ENCODE measurements around the gene PAX6. TPM values are rescaled to one million over a fixed set of nuclear protein-coding genes. Genes with fewer than 3 reads are reported as not detected.

PAX6 gene
- total and polyA plus RNA-seq, 2 of the 4 experiments (the other 2 are of a cell fraction) = not detected

- peaks cover 4% of the 10 kb centered on the region; the same call in 1 of the 2 replicates for H3K9me1 ChIP-seq (ENCODE audit: insufficient read depth, low read length)
- H3K4me1 ChIP-seq (ENCODE audit: control insufficient read depth, insufficient read depth, low read length) = peaks cover 2% of the 10 kb centered on the region; the same call in 1 of the 2 replicates
- no peaks in the 10 kb centered on the region for H3K79me1 ChIP-seq (ENCODE audit: low read depth in 1 of 2, low read length in 2 of 2)
- H3K56ac ChIP-seq (ENCODE audit: extremely low read depth, insufficient read depth, low read length) = no peak overlapping the region
- WGBS, 2 experiments (ENCODE audit: extremely low coverage in 2 of 2, insufficient read length in 1 of 2) = 20% methylated on average over 9 of the region's 13 CpGs; no CpG with 5 or more reads in 1 of the 2 experiments
- H2BK5ac ChIP-seq (ENCODE audit: low read depth, low read length, poor library complexity, severe bottlenecking) = no peak overlapping the region
- no peak overlapping the region for H4K91ac ChIP-seq (ENCODE audit: insufficient read depth, low read depth, low read length)
- peaks cover 41% of the 10 kb centered on the region for H3K9me3 ChIP-seq (ENCODE audit: control insufficient read depth, insufficient read depth, low read length)
- H3K27me3 ChIP-seq (ENCODE audit: control insufficient read depth, insufficient read depth, low read length) = peaks cover 95% of the 10 kb centered on the region
- H2BK120ac ChIP-seq (ENCODE audit: low read depth, low read length) = no peak overlapping the region
- no peak overlapping the region for H4K5ac ChIP-seq (ENCODE audit: low read depth, low read length)
- H3K4me3 ChIP-seq (ENCODE audit: insufficient read depth, low read depth, low read length) = no peak overlapping the region
- H4K20me1 ChIP-seq (ENCODE audit: insufficient read depth, low read length) = peaks cover 5% of the 10 kb centered on the region; the same call in 1 of the 2 replicates
- ATAC-seq (ENCODE audit: low read depth) = no peak
- no peak overlapping the region for H2BK20ac ChIP-seq (ENCODE audit: low read depth, low read length)
- no peak overlapping the region for H3K9ac ChIP-seq (ENCODE audit: low read depth, low read length)
- H2BK15ac ChIP-seq (ENCODE audit: low read depth, low read length) = no peak overlapping the region
- H3K4me2 ChIP-seq (ENCODE audit: low read depth, low read length) = no peak overlapping the region
- no peak overlapping the region for H3K14ac ChIP-seq (replicated peaks; ENCODE audit: low read depth, low read length)
- no peak overlapping the region for H3K27ac ChIP-seq (ENCODE audit: insufficient read depth, low read length)
- no peak overlapping the region for H3K18ac ChIP-seq (ENCODE audit: low read depth, low read length)
- dilution Hi-C loops (cut with HindIII; ENCODE audit: low sequenced_read_pairs, unreplicated experiment) (no loop called here), in situ Hi-C loops (cut with MboI; ENCODE audit: low sequenced_read_pairs) (no loop called here), intact Hi-C loops (cut with micrococcal nuclease) (no loop called here)
- CTCF ChIA-PET = no interaction called here
- no peak for DNase-seq
- no peak overlapping the region for H2AK9ac ChIP-seq (replicated peaks; ENCODE audit: low read depth, low read length, poor library complexity)
- POLR2A ChIA-PET (ENCODE audit: unreplicated experiment) = no interaction called here
- TF ChIP-seq NFE2L2 (IDR thresholded peaks at IDR 0.05; ENCODE audit: low read depth, low read length) (no peak), CTCF (conservative IDR thresholded peaks at IDR 0.05; ENCODE audit: low read depth, low read length) (no peak), CHD1 (IDR thresholded peaks at IDR 0.05; ENCODE audit: low read depth, low read length) (no peak), SMC3 (IDR thresholded peaks at IDR 0.05; ENCODE audit: low read depth, low read length) (no peak), MAFK (IDR thresholded peaks at IDR 0.05; ENCODE audit: low read depth, low read length) (no peak), MAZ (IDR thresholded peaks at IDR 0.05; ENCODE audit: borderline replicate concordance, low read depth, low read length) (no peak), MXI1 (IDR thresholded peaks at IDR 0.05; ENCODE audit: borderline replicate concordance, low read depth, low read length) (no peak), ELK1 (IDR thresholded peaks at IDR 0.05; ENCODE audit: borderline replicate concordance, low read depth, low read length) (no peak), RCOR1 (IDR thresholded peaks at IDR 0.05; ENCODE audit: insufficient replicate concordance, low read length) (no peak), USF2 (IDR thresholded peaks at IDR 0.05; ENCODE audit: low read depth, low read length) (no peak), FOS (IDR thresholded peaks at IDR 0.05; ENCODE audit: low read depth, low read length) (no peak), RAD21 (IDR thresholded peaks at IDR 0.05; ENCODE audit: low read length) (no peak), BHLHE40 (IDR thresholded peaks at IDR 0.05; ENCODE audit: low read depth, low read length) (no peak), POLR2A (IDR thresholded peaks at IDR 0.05; ENCODE audit: low read depth, low read length) (no peak), CEBPB (IDR thresholded peaks at IDR 0.05; ENCODE audit: low read depth, low read length) (no peak), RFX5 (IDR thresholded peaks at IDR 0.05; ENCODE audit: low read depth, low read length) (no peak)
- no peaks in the 10 kb centered on the region for H3K36me3 ChIP-seq (ENCODE audit: control insufficient read depth, insufficient read depth, low read length)
- no peak overlapping the region for H3K23ac ChIP-seq (ENCODE audit: low read depth, low read length)
- no peak overlapping the region for H4K8ac ChIP-seq (ENCODE audit: low read depth in 2 of 2, low read length in 2 of 2)
- H2AFZ ChIP-seq (replicated peaks; ENCODE audit: low read length, poor library complexity) = no peak overlapping the region
- H3K4ac ChIP-seq (ENCODE audit: low read depth, low read length) = no peak overlapping the region
- H2AK5ac ChIP-seq (ENCODE audit: low read depth, low read length) = no peak overlapping the region
- BruUV-seq (replicated peaks) = no TSS peak
These were observed 7.3 kb downstream of the PAX6 start for GRCh38 chr11:31803813-31804311.

Data from IMR-90 (cell line).